Measurements from ENCODE around the gene GRIK2. TPM values are rescaled to one million over a fixed set of nuclear protein-coding genes. Genes with fewer than 3 reads are reported as not detected.

GRIK2 gene
- polyA plus RNA-seq, 1 of the 3 experiments (the other 2 are of a cell fraction): 0.30 TPM

DNA sequence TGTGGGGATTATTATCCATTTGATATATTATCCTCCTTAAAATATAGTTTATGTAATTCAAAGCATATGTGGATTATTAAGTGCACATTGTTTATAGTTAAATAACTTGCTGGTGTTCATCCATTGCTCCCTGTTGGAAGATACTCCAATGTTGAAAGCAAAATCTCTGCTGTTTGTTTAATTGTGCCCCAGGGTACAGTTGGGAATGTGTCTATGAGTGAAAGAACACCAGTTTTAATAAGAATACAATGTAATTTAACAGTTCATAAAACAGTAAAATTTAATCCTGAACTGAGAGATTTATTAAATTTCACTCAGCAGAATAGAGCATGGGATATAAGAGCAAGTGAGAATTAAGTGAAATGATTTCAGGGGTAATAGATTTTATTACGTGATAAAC, 364.9 kb downstream of the GRIK2 start:
- Histone ChIP-seq H3K27me3 (ENCODE audit: insufficient read depth) (no peaks in the 10 kb centered on the region), H3K4me1 (ENCODE audit: control insufficient read depth in 1 of 2, insufficient read depth in 2 of 2, low read depth in 1 of 2, low read length in 1 of 2) (no peaks in the 10 kb centered on the region; a peak in 1 of 4 replicates), H3K4me3 (ENCODE audit: low read depth in 2 of 2, low read length in 1 of 2) (no peak overlapping the region), H3K9me2 (no peaks in the 10 kb centered on the region), H4K20me1 (ENCODE audit: insufficient read depth) (no peaks in the 10 kb centered on the region), H3K9ac (no peak overlapping the region), H2AFZ (ENCODE audit: low read depth) (no peak overlapping the region), H3K9me3 (no peaks in the 10 kb centered on the region), H3F3A (replicated peaks; ENCODE audit: insufficient read depth) (no peaks in the 10 kb centered on the region), H3K79me2 (ENCODE audit: insufficient read depth) (no peaks in the 10 kb centered on the region), H3K4me2 (no peak overlapping the region), H3K36me3 (replicated peaks in 1 of 2; ENCODE audit: control insufficient read depth in 1 of 2, insufficient read depth in 2 of 2, low read length in 1 of 2) (no peaks in the 10 kb centered on the region), H3K27ac (ENCODE audit: low read depth in 2 of 2, low read length in 1 of 2) (no peak overlapping the region)
- no peak for DNase-seq
- TF ChIP-seq, protein P1, sequence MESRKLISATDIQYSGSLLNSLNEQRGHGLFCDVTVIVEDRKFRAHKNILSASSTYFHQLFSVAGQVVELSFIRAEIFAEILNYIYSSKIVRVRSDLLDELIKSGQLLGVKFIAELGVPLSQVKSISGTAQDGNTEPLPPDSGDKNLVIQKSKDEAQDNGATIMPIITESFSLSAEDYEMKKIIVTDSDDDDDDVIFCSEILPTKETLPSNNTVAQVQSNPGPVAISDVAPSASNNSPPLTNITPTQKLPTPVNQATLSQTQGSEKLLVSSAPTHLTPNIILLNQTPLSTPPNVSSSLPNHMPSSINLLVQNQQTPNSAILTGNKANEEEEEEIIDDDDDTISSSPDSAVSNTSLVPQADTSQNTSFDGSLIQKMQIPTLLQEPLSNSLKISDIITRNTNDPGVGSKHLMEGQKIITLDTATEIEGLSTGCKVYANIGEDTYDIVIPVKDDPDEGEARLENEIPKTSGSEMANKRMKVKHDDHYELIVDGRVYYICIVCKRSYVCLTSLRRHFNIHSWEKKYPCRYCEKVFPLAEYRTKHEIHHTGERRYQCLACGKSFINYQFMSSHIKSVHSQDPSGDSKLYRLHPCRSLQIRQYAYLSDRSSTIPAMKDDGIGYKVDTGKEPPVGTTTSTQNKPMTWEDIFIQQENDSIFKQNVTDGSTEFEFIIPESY (IDR thresholded peaks at IDR 0.05; ENCODE audit: borderline replicate concordance, low read depth): no peak
- TF ChIP-seq, protein P2, sequence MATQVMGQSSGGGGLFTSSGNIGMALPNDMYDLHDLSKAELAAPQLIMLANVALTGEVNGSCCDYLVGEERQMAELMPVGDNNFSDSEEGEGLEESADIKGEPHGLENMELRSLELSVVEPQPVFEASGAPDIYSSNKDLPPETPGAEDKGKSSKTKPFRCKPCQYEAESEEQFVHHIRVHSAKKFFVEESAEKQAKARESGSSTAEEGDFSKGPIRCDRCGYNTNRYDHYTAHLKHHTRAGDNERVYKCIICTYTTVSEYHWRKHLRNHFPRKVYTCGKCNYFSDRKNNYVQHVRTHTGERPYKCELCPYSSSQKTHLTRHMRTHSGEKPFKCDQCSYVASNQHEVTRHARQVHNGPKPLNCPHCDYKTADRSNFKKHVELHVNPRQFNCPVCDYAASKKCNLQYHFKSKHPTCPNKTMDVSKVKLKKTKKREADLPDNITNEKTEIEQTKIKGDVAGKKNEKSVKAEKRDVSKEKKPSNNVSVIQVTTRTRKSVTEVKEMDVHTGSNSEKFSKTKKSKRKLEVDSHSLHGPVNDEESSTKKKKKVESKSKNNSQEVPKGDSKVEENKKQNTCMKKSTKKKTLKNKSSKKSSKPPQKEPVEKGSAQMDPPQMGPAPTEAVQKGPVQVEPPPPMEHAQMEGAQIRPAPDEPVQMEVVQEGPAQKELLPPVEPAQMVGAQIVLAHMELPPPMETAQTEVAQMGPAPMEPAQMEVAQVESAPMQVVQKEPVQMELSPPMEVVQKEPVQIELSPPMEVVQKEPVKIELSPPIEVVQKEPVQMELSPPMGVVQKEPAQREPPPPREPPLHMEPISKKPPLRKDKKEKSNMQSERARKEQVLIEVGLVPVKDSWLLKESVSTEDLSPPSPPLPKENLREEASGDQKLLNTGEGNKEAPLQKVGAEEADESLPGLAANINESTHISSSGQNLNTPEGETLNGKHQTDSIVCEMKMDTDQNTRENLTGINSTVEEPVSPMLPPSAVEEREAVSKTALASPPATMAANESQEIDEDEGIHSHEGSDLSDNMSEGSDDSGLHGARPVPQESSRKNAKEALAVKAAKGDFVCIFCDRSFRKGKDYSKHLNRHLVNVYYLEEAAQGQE (IDR thresholded peaks at IDR 0.05; ENCODE audit: low read depth, low read length): no peak
- TF ChIP-seq FOSL2 (IDR thresholded peaks at IDR 0.05; ENCODE audit: borderline replicate concordance, low read depth) (no peak), TCF12 (IDR thresholded peaks at IDR 0.05) (no peak), FOXM1 (IDR thresholded peaks at IDR 0.05; ENCODE audit: low read depth) (no peak), TAF1 (IDR thresholded peaks at IDR 0.05; ENCODE audit: borderline replicate concordance, low read depth, low read length) (no peak), YY1 (IDR thresholded peaks at IDR 0.05; ENCODE audit: low read depth) (no peak), RXRA (IDR thresholded peaks at IDR 0.05; ENCODE audit: borderline replicate concordance, low read depth) (no peak), RAD21 (IDR thresholded peaks at IDR 0.05; ENCODE audit: low read length) (no peak), TEAD4 (IDR thresholded peaks at IDR 0.05; ENCODE audit: borderline replicate concordance, insufficient read depth) (no peak), SIN3A (IDR thresholded peaks at IDR 0.05; ENCODE audit: borderline replicate concordance, low read depth, low read length) (no peak), EP300 (IDR thresholded peaks at IDR 0.05; ENCODE audit: borderline replicate concordance in 1 of 2, low read depth in 1 of 2, low read length in 1 of 2) (no peak), RFX5 (IDR thresholded peaks at IDR 0.05; ENCODE audit: low read length) (no peak), SMC3 (IDR thresholded peaks at IDR 0.05; ENCODE audit: low read depth, low read length) (no peak)
- TF ChIP-seq, protein P3, sequence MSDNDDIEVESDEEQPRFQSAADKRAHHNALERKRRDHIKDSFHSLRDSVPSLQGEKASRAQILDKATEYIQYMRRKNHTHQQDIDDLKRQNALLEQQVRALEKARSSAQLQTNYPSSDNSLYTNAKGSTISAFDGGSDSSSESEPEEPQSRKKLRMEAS (IDR thresholded peaks at IDR 0.05; ENCODE audit: low read depth): no peak
- TF ChIP-seq, protein P4, sequence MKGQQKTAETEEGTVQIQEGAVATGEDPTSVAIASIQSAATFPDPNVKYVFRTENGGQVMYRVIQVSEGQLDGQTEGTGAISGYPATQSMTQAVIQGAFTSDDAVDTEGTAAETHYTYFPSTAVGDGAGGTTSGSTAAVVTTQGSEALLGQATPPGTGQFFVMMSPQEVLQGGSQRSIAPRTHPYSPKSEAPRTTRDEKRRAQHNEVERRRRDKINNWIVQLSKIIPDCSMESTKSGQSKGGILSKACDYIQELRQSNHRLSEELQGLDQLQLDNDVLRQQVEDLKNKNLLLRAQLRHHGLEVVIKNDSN (IDR thresholded peaks at IDR 0.05; ENCODE audit: borderline replicate concordance, low read depth): no peak
- CTCF ChIA-PET: no interaction called here
- POLR2A ChIA-PET: no interaction called here
- 88% methylated on average over 1 of the region's 1 CpG for WGBS (ENCODE audit: low lambda C conversion rate)
